HG02642 (cell line): ENCODE results near the gene LNPEP.

ENCODE experiments used
- ATAC-seq: cut with Tn5 transposase; IDR thresholded peaks from one replicate; pipeline ENCODE4 v1.9.1; 2021; ENCODE audit warnings: mild to moderate bottlenecking; ENCODE audit not compliant: unreplicated experiment, poor library complexity

Gene LNPEP

GRCh38 chr5:96994493-96994892, 58.6 kb downstream of the LNPEP start:
- no peak for ATAC-seq

- ATAC-seq: no peak
Observed at GRCh38 chr5:96995419-96995818, 59.5 kb downstream of the LNPEP start.

GRCh38 chr5:96997265-96997859, 61.5 kb downstream of the LNPEP start:
- ATAC-seq: no peak

- no peak for ATAC-seq
Observed at GRCh38 chr5:96999856-97000255, 64.0 kb downstream of the LNPEP start.

GRCh38 chr5:97000391-97000790, 64.5 kb downstream of the LNPEP start:
- ATAC-seq: no peak

- no peak for ATAC-seq
Observed at GRCh38 chr5:97002983-97003382, 67.1 kb downstream of the LNPEP start.

GRCh38 chr5:97004423-97005060, 68.7 kb downstream of the LNPEP start:
- ATAC-seq: no peak

GRCh38 chr5:97006454-97007060, 70.7 kb downstream of the LNPEP start:
- ATAC-seq: no peak

- peak; percentile 59 for ATAC-seq
Observed at GRCh38 chr5:97009212-97009898, 73.5 kb downstream of the LNPEP start.

- no peak for ATAC-seq
Observed at GRCh38 chr5:97009921-97010320, 74.0 kb downstream of the LNPEP start.

GRCh38 chr5:97010606-97011005, 74.7 kb downstream of the LNPEP start:
- ATAC-seq: no peak

GRCh38 chr5:97011567-97011966, 75.7 kb downstream of the LNPEP start:
- ATAC-seq: no peak

GRCh38 chr5:97019435-97020117, 83.7 kb downstream of the LNPEP start:
- no peak for ATAC-seq

- no peak for ATAC-seq
Observed at GRCh38 chr5:97021416-97021815, 85.5 kb downstream of the LNPEP start.

GRCh38 chr5:97022898-97023297, 87.0 kb downstream of the LNPEP start:
- ATAC-seq: peak; percentile 47

- ATAC-seq: no peak
Observed at GRCh38 chr5:97026721-97027120, 90.8 kb downstream of the LNPEP start.

GRCh38 chr5:97037819-97038218, 101.9 kb downstream of the LNPEP start:
- no peak for ATAC-seq

- ATAC-seq: no peak
Observed at GRCh38 chr5:97041239-97041638, 105.4 kb downstream of the LNPEP start.

- ATAC-seq: no peak
Observed at GRCh38 chr5:97042996-97043395, 107.1 kb downstream of the LNPEP start.

GRCh38 chr5:97043511-97043910, 107.6 kb downstream of the LNPEP start:
- ATAC-seq: no peak

- ATAC-seq: no peak
Observed at GRCh38 chr5:97044052-97044451, 108.2 kb downstream of the LNPEP start.
